GM23248 (cell line): ENCODE measurements around the gene TENT4B.

Source experiments
- EZH2 ChIP-seq: fragments of 200-600 bp; sonication (generic); IDR thresholded peaks from 2 replicates; pipeline ENCODE4 v1.6.1; 2018; ENCODE audit warnings: antibody characterized with exemption, mild to moderate bottlenecking; ENCODE audit not compliant: insufficient read depth, poor library complexity, severe bottlenecking
- EZH2phosphoT487 ChIP-seq: fragments of 200-600 bp; sonication (generic); IDR thresholded peaks from 2 replicates; pipeline ENCODE4 v1.6.1; 2018; ENCODE audit warnings: antibody characterized with exemption, moderate library complexity, mild to moderate bottlenecking, low read depth; ENCODE audit not compliant: insufficient read depth

DNA sequence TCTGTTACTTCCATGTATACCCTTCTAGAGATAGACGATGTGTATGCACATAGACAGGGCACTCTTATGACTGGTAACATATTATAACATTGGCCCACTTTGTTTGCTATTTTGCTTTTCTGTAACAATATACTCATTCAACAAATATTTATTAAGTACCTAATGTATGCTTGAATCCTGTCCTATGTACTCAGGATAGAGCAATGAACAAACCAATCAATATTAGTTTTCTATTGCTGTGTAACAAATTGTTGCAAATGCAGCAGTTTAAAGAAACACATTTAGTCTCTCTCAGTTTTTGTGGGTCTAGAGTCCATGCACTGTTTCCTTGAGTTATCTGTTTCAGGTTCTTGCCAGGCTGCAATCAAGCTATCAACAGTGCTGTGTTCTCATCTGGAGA, 29.7 kb upstream of the TENT4B start:
- no peak for TF ChIP-seq EZH2
- TF ChIP-seq EZH2phosphoT487, result no peak
